Fibroblast of lung (primary cell): ENCODE results near the gene ATP10D. TPM values are rescaled to one million over a fixed set of nuclear protein-coding genes. Genes with fewer than 3 reads are reported as not detected.
"Not testable (repeated sequence)": the region's sequence is repeated elsewhere in the genome, so short reads cannot be mapped to it uniquely, and the experiment has no call there.

Source experiments
- DNase-seq, 2 donors: peaks; one replicate each; pipeline versions ENCODE4 v3.0.0 to v3.0.0-alpha.2; 2010; ENCODE audit warnings: low read depth in 2 of 2
- H2AFZ ChIP-seq: 2 replicates; pipeline ENCODE4 v1.5.1; 2012; ENCODE audit warnings: low read length, control low read depth, inconsistent platforms
- H3K27ac ChIP-seq: 2 replicates; pipeline ENCODE4 v1.5.1; 2011; ENCODE audit warnings: low read length, control low read depth; ENCODE audit not compliant: insufficient read depth
- H3K27me3 ChIP-seq: 2 replicates; pipeline ENCODE4 v1.5.1; 2011; ENCODE audit warnings: mild to moderate bottlenecking, low read length; ENCODE audit not compliant: control insufficient read depth, insufficient read depth
- H3K36me3 ChIP-seq: 2 replicates; pipeline ENCODE4 v1.5.1; 2011; ENCODE audit warnings: low read length; ENCODE audit not compliant: control insufficient read depth, insufficient read depth
- H3K4me1 ChIP-seq: 2 replicates; pipeline ENCODE4 v1.5.1; 2011; ENCODE audit warnings: low read length; ENCODE audit not compliant: control insufficient read depth, insufficient read depth; ENCODE audit errors: extremely low read depth
- H3K4me2 ChIP-seq: 2 replicates; pipeline ENCODE4 v1.5.1; 2011; ENCODE audit warnings: low read length, control low read depth; ENCODE audit not compliant: insufficient read depth; ENCODE audit errors: extremely low read depth
- H3K4me3 ChIP-seq, 4 experiments: fragments of 200-600 bp in 1 of 4; sonication (generic) in 1 of 4; replicated peaks in 1 of 4; 2 replicates each; pipeline ENCODE4 v1.5.1; 2011 to 2016; ENCODE audit warnings: low read length in 4 of 4, low read depth in 3 of 4, mild to moderate bottlenecking in 3 of 4, control low read depth in 2 of 4, inconsistent platforms in 1 of 4, mixed read lengths in 1 of 4; ENCODE audit not compliant: insufficient read depth in 1 of 4; ENCODE audit errors: control extremely low read depth in 1 of 4
- H3K79me2 ChIP-seq: 2 replicates; pipeline ENCODE4 v1.5.1; 2012; ENCODE audit warnings: mild to moderate bottlenecking, low read length, inconsistent platforms; ENCODE audit not compliant: control insufficient read depth, insufficient read depth
- H3K9ac ChIP-seq: 2 replicates; pipeline ENCODE4 v1.5.1; 2011; ENCODE audit warnings: mild to moderate bottlenecking, low read length, control low read depth; ENCODE audit not compliant: insufficient read depth
- H3K9me3 ChIP-seq: 2 replicates; pipeline ENCODE4 v1.5.1; 2012; ENCODE audit warnings: low read depth, low read length; ENCODE audit not compliant: control insufficient read depth, insufficient read depth
- H4K20me1 ChIP-seq: 2 replicates; pipeline ENCODE4 v1.5.1; 2011; ENCODE audit warnings: low read length; ENCODE audit not compliant: control insufficient read depth, insufficient read depth; ENCODE audit errors: extremely low read depth
- CTCF ChIP-seq, 2 donors: IDR thresholded peaks in 1 of 2; conservative IDR thresholded peaks in 1 of 2; 1 replicate in 1 of 2; 2 replicates in 1 of 2; pipeline ENCODE4 v1.5.1; 2011 to 2012; ENCODE audit warnings: low read length in 2 of 2, control low read depth in 1 of 2, inconsistent platforms in 1 of 2, low read depth in 1 of 2, mild to moderate bottlenecking in 1 of 2
- EZH2 ChIP-seq: IDR thresholded peaks from 2 replicates; pipeline ENCODE4 v1.5.1; 2012; ENCODE audit warnings: low read length, control low read depth, mild to moderate bottlenecking; ENCODE audit errors: missing control alignments
- polyA plus RNA-seq, 2 donors: library from polyadenylated mRNA; depleted of rRNA in 1 of 2; stranded (reverse) in 1 of 2; unstranded in 1 of 2; fragments of >200 nt; gene quantifications; 2 replicates each; pipeline ENCODE4 v1.2.1, GENCODE V29; 2011 to 2012; ENCODE audit warnings: missing spikeins in 1 of 2
- total RNA-seq: library from RNA; depleted of rRNA; stranded (reverse); fragments of >200 nt; gene quantifications from 2 replicates; pipeline ENCODE4 v1.2.1, GENCODE V29; 2014

The ATP10D gene
- total and polyA plus RNA-seq, 2 donors (not counting 1 experiment from before 2014, with no cell fraction given), result 24.6 to 40.8 TPM

GRCh38 chr4:47484168-47484567 lies 907 bp upstream of the ATP10D start:
- Histone ChIP-seq H3K9me3 (no peaks in the 10 kb centered on the region), H3K4me2 (no peak overlapping the region), H2AFZ (no peak overlapping the region), H3K27me3 (no peaks in the 10 kb centered on the region), H3K4me1 (peaks cover 8% of the 10 kb centered on the region), H3K9ac (no peak overlapping the region), H3K4me3 (no peak overlapping the region), H3K27ac (no peak overlapping the region), H3K36me3 (no peaks in the 10 kb centered on the region), H4K20me1 (no peaks in the 10 kb centered on the region), H3K79me2 (peaks cover 12% of the 10 kb centered on the region)
- TF ChIP-seq CTCF (conservative IDR thresholded peaks at IDR 0.05 in 1 of 2, IDR thresholded peaks at IDR 0.05 in 1 of 2; ENCODE audit: low read depth in 1 of 2, low read length in 2 of 2) (no peak), EZH2 (no peak)
- no peak for DNase-seq

GRCh38 chr4:47485768-47486167 lies 693 bp downstream of the ATP10D start:
- H3K4me1 ChIP-seq, result peaks cover 8% of the 10 kb centered on the region
- peak overlapping the region; percentile 42 for H2AFZ ChIP-seq
- peak overlapping the region; percentile 94 for H3K27ac ChIP-seq
- peak overlapping the region; percentile 79 to 88 (median 84) for H3K4me3 ChIP-seq
- peaks cover 14% of the 10 kb centered on the region for H3K79me2 ChIP-seq
- peak in 1 of 2 donors; percentile 29 for DNase-seq
- H3K4me2 ChIP-seq, result peak overlapping the region; percentile 76
- H3K36me3 ChIP-seq, result no peaks in the 10 kb centered on the region
- peak overlapping the region; percentile 81 for H3K9ac ChIP-seq
- no peaks in the 10 kb centered on the region for H3K27me3 ChIP-seq
- H3K9me3 ChIP-seq, result no peaks in the 10 kb centered on the region
- TF ChIP-seq CTCF (conservative IDR thresholded peaks at IDR 0.05 in 1 of 2, IDR thresholded peaks at IDR 0.05 in 1 of 2; ENCODE audit: low read depth in 1 of 2, low read length in 2 of 2) (no peak), EZH2 (no peak)
- no peaks in the 10 kb centered on the region for H4K20me1 ChIP-seq

- H2AFZ ChIP-seq, result peak overlapping the region; percentile 0
- H3K4me2 ChIP-seq, result peak overlapping the region; percentile 76
- H3K27me3 ChIP-seq, result no peaks in the 10 kb centered on the region
- TF ChIP-seq CTCF (conservative IDR thresholded peaks at IDR 0.05 in 1 of 2, IDR thresholded peaks at IDR 0.05 in 1 of 2; ENCODE audit: low read depth in 1 of 2, low read length in 2 of 2), result no peak
- no peak for TF ChIP-seq EZH2
- peak overlapping the region; percentile 79 to 88 (median 84) for H3K4me3 ChIP-seq
- no peaks in the 10 kb centered on the region for H4K20me1 ChIP-seq
- H3K36me3 ChIP-seq, result no peaks in the 10 kb centered on the region
- H3K9me3 ChIP-seq, result no peaks in the 10 kb centered on the region
- H3K27ac ChIP-seq, result peak overlapping the region; percentile 94
- H3K79me2 ChIP-seq, result peaks cover 14% of the 10 kb centered on the region
- H3K4me1 ChIP-seq, result peaks cover 8% of the 10 kb centered on the region
- DNase-seq, result peak; percentile 36 to 42
- peak overlapping the region; percentile 81 for H3K9ac ChIP-seq
These were observed 1.2 kb downstream of the ATP10D start for GRCh38 chr4:47486231-47486673.

GRCh38 chr4:47486727-47487126 lies 1.7 kb downstream of the ATP10D start:
- peaks cover 16% of the 10 kb centered on the region for H3K79me2 ChIP-seq
- not testable (repeated sequence) for H3K27ac ChIP-seq

More at GRCh38 chr4:47486727-47487126, 1.7 kb downstream of the ATP10D start:
- Histone ChIP-seq H3K4me2 (peak overlapping the region; percentile 76), H3K4me3 (peak overlapping the region; percentile 79 to 88 (median 84))
- not testable (repeated sequence) for H3K9me3 ChIP-seq, H3K27me3 ChIP-seq, H3K36me3 ChIP-seq, H4K20me1 ChIP-seq, DNase-seq, H3K9ac ChIP-seq, H2AFZ ChIP-seq, H3K4me1 ChIP-seq
